ENCODE measurements around the gene AFTPH. TPM values are rescaled to one million over a fixed set of nuclear protein-coding genes. Genes with fewer than 3 reads are reported as not detected.
A peak's percentile ranks its signal among the peaks of the same experiment; 100 is the strongest.

Gene AFTPH
- total RNA-seq, 1 experiment from 2014 or later = 14.9 TPM

GRCh38 chr2:64605026-64605471 is 80.9 kb downstream of the AFTPH start (continued):
- TF ChIP-seq ERG (CRISPR knock-in tag; IDR thresholded peaks at IDR 0.05) = no peak
- TF ChIP-seq PRRX2 (CRISPR knock-in tag; IDR thresholded peaks at IDR 0.05) = no peak
- TF ChIP-seq ATF2 (CRISPR knock-in tag; IDR thresholded peaks at IDR 0.05; ENCODE audit: borderline replicate concordance, low read depth) = no peak

- Mint-ChIP-seq H3K36me3 (peaks cover 7% of the 10 kb centered on the region), H3K4me3 (no peak overlapping the region), H3K9me3 (peaks cover 15% of the 10 kb centered on the region), H3K27me3 (ENCODE audit: low read depth) (peaks cover 24% of the 10 kb centered on the region), H3K27ac (no peak overlapping the region), H3K4me1 (peaks cover 7% of the 10 kb centered on the region)
- POLR2A ChIA-PET = no interaction called here
- DNase-seq (ENCODE audit: low spot score) (no peak), ATAC-seq (no peak)
- CTCF ChIA-PET = interaction anchor here (0.9 to 4.5 kb wide), 14 partner anchors 12 to 283 kb away, joined by 3 to 50 read pairs (median 6); partner anchors contain the start of genes AFTPH and SERTAD2
- TF ChIP-seq CTCF (IDR thresholded peaks at IDR 0.05) (no peak), CDX4 (CRISPR knock-in tag; IDR thresholded peaks at IDR 0.05; ENCODE audit: borderline replicate concordance) (no peak), SMAD4 (CRISPR knock-in tag; IDR thresholded peaks at IDR 0.05) (no peak)
Observed at GRCh38 chr2:64605991-64606478, 81.9 kb downstream of the AFTPH start.

- ATAC-seq = peak; percentile 75
Observed at GRCh38 chr2:64606479-64607363, 82.6 kb downstream of the AFTPH start.

More at GRCh38 chr2:64606479-64607363, 82.6 kb downstream of the AFTPH start:
- peak; percentile 69 for DNase-seq (ENCODE audit: low spot score)
- ChIA-PET CTCF (interaction anchor here (0.6 to 4.5 kb wide), 25 partner anchors 11 to 316 kb away, joined by 3 to 50 read pairs (median 6); partner anchors contain the start of genes AFTPH and SERTAD2), POLR2A (interaction anchor here (1.7 kb wide), 1 partner anchor 10 kb away, joined by 8 read pairs; no protein-coding TSS in a partner anchor)
- H3K9me3 Mint-ChIP-seq = peaks cover 15% of the 10 kb centered on the region
- H3K4me1 Mint-ChIP-seq = peaks cover 7% of the 10 kb centered on the region
- no peak overlapping the region for H3K27ac Mint-ChIP-seq
- TF ChIP-seq TCF7 (CRISPR knock-in tag; IDR thresholded peaks at IDR 0.05; ENCODE audit: low read depth) (no peak), TEAD1 (CRISPR knock-in tag; IDR thresholded peaks at IDR 0.05) (no peak), NFYB (CRISPR knock-in tag; conservative IDR thresholded peaks at IDR 0.05; ENCODE audit: low read depth) (peak; percentile 47), ZNF219 (CRISPR knock-in tag; IDR thresholded peaks at IDR 0.05; ENCODE audit: borderline replicate concordance) (no peak), ZSCAN18 (CRISPR knock-in tag; IDR thresholded peaks at IDR 0.05) (no peak), JAZF1 (CRISPR knock-in tag; IDR thresholded peaks at IDR 0.05) (no peak)
- H3K4me3 Mint-ChIP-seq = no peak overlapping the region
- peaks cover 7% of the 10 kb centered on the region for H3K36me3 Mint-ChIP-seq
- peaks cover 30% of the 10 kb centered on the region for H3K27me3 Mint-ChIP-seq (ENCODE audit: low read depth)
